ENCODE data around the gene FFAR4.
A peak's percentile ranks its signal among the peaks of the same experiment; 100 is the strongest.

The FFAR4 gene

GRCh38 chr10:93596539-93596938 lies 30.1 kb downstream of the FFAR4 start:
- H3K27ac ChIP-seq (ENCODE audit: low read depth, low read length): no peak overlapping the region
- H4K8ac ChIP-seq (ENCODE audit: low read depth, low read length): no peak overlapping the region
- H3K27me3 ChIP-seq (ENCODE audit: insufficient read depth, low read length, poor library complexity): peaks cover 7% of the 10 kb centered on the region
- no peak overlapping the region for H3K4ac ChIP-seq (ENCODE audit: low read depth, low read length)
- no peak overlapping the region for H3K23ac ChIP-seq (ENCODE audit: low read length)
- H3K4me1 ChIP-seq (ENCODE audit: control insufficient read depth, low read depth, low read length): peaks cover 2% of the 10 kb centered on the region
- H3K79me1 ChIP-seq (ENCODE audit: low read length): no peaks in the 10 kb centered on the region
- H3K4me3 ChIP-seq (ENCODE audit: low read length): no peak overlapping the region
- no peaks in the 10 kb centered on the region for H3K36me3 ChIP-seq (ENCODE audit: control insufficient read depth, insufficient read depth, low read length)
- no peak overlapping the region for H2BK15ac ChIP-seq (replicated peaks; ENCODE audit: low read depth)
- no peak overlapping the region for H2BK5ac ChIP-seq (ENCODE audit: low read length)
- WGBS (ENCODE audit: extremely low coverage, insufficient coverage, low lambda C conversion rate): no CpG with 5 or more reads among the region's 4 CpGs
- no peaks in the 10 kb centered on the region for H3K79me2 ChIP-seq (ENCODE audit: control insufficient read depth, insufficient read depth, low read length)
- H3K18ac ChIP-seq (ENCODE audit: low read length): no peak overlapping the region
- H4K5ac ChIP-seq (ENCODE audit: low read length): no peak overlapping the region
- DNase-seq: peak; percentile 51
- H2BK120ac ChIP-seq (ENCODE audit: low read depth, low read length): no peak overlapping the region
- no peak overlapping the region for H2AK5ac ChIP-seq (ENCODE audit: low read length)
- no peak overlapping the region for H3K9ac ChIP-seq (ENCODE audit: low read length)
- H3K56ac ChIP-seq (ENCODE audit: low read length): no peak overlapping the region
- no peak overlapping the region for H3K4me2 ChIP-seq (ENCODE audit: low read length)

- no peaks in the 10 kb centered on the region for H3K36me3 ChIP-seq (ENCODE audit: control insufficient read depth, insufficient read depth, low read length)
- H4K5ac ChIP-seq (ENCODE audit: low read length): no peak overlapping the region
- H3K4me2 ChIP-seq (ENCODE audit: low read length): no peak overlapping the region
- H3K4ac ChIP-seq (ENCODE audit: low read depth, low read length): no peak overlapping the region
- H3K27ac ChIP-seq (ENCODE audit: low read depth, low read length): no peak overlapping the region
- H3K79me1 ChIP-seq (ENCODE audit: low read length): no peaks in the 10 kb centered on the region
- no peak overlapping the region for H3K23ac ChIP-seq (ENCODE audit: low read length)
- no peak for DNase-seq
- peaks cover 12% of the 10 kb centered on the region for H3K27me3 ChIP-seq (ENCODE audit: insufficient read depth, low read length, poor library complexity)
- WGBS (ENCODE audit: extremely low coverage, insufficient coverage, low lambda C conversion rate): no CpG with 5 or more reads among the region's 1 CpG
- H2AK5ac ChIP-seq (ENCODE audit: low read length): no peak overlapping the region
- no peaks in the 10 kb centered on the region for H3K79me2 ChIP-seq (ENCODE audit: control insufficient read depth, insufficient read depth, low read length)
- no peak overlapping the region for H3K4me3 ChIP-seq (ENCODE audit: low read length)
- H2BK15ac ChIP-seq (replicated peaks; ENCODE audit: low read depth): no peak overlapping the region
- no peak overlapping the region for H2BK120ac ChIP-seq (ENCODE audit: low read depth, low read length)
- H3K56ac ChIP-seq (ENCODE audit: low read length): no peak overlapping the region
- no peak overlapping the region for H2BK5ac ChIP-seq (ENCODE audit: low read length)
- no peak overlapping the region for H3K9ac ChIP-seq (ENCODE audit: low read length)
- H3K4me1 ChIP-seq (ENCODE audit: control insufficient read depth, low read depth, low read length): peaks cover 2% of the 10 kb centered on the region
- no peak overlapping the region for H4K8ac ChIP-seq (ENCODE audit: low read depth, low read length)
- no peak overlapping the region for H3K18ac ChIP-seq (ENCODE audit: low read length)
Observed at GRCh38 chr10:93597075-93597599, 30.7 kb downstream of the FFAR4 start.

- H3K36me3 ChIP-seq (ENCODE audit: control insufficient read depth, insufficient read depth, low read length): no peaks in the 10 kb centered on the region
- no peak overlapping the region for H3K23ac ChIP-seq (ENCODE audit: low read length)
- H2AK5ac ChIP-seq (ENCODE audit: low read length): no peak overlapping the region
- no peak overlapping the region for H3K4me2 ChIP-seq (ENCODE audit: low read length)
- H3K79me2 ChIP-seq (ENCODE audit: control insufficient read depth, insufficient read depth, low read length): no peaks in the 10 kb centered on the region
- peaks cover 2% of the 10 kb centered on the region for H3K4me1 ChIP-seq (ENCODE audit: control insufficient read depth, low read depth, low read length)
- DNase-seq: no peak
- no peak overlapping the region for H4K5ac ChIP-seq (ENCODE audit: low read length)
- no peak overlapping the region for H2BK120ac ChIP-seq (ENCODE audit: low read depth, low read length)
- H3K4me3 ChIP-seq (ENCODE audit: low read length): no peak overlapping the region
- no peak overlapping the region for H3K9ac ChIP-seq (ENCODE audit: low read length)
- no peak overlapping the region for H4K8ac ChIP-seq (ENCODE audit: low read depth, low read length)
- no peaks in the 10 kb centered on the region for H3K79me1 ChIP-seq (ENCODE audit: low read length)
- H3K4ac ChIP-seq (ENCODE audit: low read depth, low read length): no peak overlapping the region
- H3K56ac ChIP-seq (ENCODE audit: low read length): no peak overlapping the region
- H2BK15ac ChIP-seq (replicated peaks; ENCODE audit: low read depth): no peak overlapping the region
- no CpG with 5 or more reads among the region's 5 CpGs for WGBS (ENCODE audit: extremely low coverage, insufficient coverage, low lambda C conversion rate)
- H3K18ac ChIP-seq (ENCODE audit: low read length): no peak overlapping the region
- no peak overlapping the region for H2BK5ac ChIP-seq (ENCODE audit: low read length)
- H3K27me3 ChIP-seq (ENCODE audit: insufficient read depth, low read length, poor library complexity): peaks cover 20% of the 10 kb centered on the region
- H3K27ac ChIP-seq (ENCODE audit: low read depth, low read length): no peak overlapping the region
Observed at GRCh38 chr10:93598157-93598556, 31.7 kb downstream of the FFAR4 start.

GRCh38 chr10:93599335-93599734 lies 32.9 kb downstream of the FFAR4 start:
- Histone ChIP-seq H3K36me3 (ENCODE audit: control insufficient read depth, insufficient read depth, low read length) (no peaks in the 10 kb centered on the region), H3K27ac (ENCODE audit: low read depth, low read length) (no peak overlapping the region), H4K8ac (ENCODE audit: low read depth, low read length) (no peak overlapping the region), H3K9ac (ENCODE audit: low read length) (no peak overlapping the region), H4K5ac (ENCODE audit: low read length) (no peak overlapping the region), H2BK15ac (replicated peaks; ENCODE audit: low read depth) (no peak overlapping the region), H2BK5ac (ENCODE audit: low read length) (no peak overlapping the region), H3K18ac (ENCODE audit: low read length) (no peak overlapping the region), H3K4me3 (ENCODE audit: low read length) (no peak overlapping the region), H2AK5ac (ENCODE audit: low read length) (no peak overlapping the region), H3K4me1 (ENCODE audit: control insufficient read depth, low read depth, low read length) (peaks cover 2% of the 10 kb centered on the region), H3K27me3 (ENCODE audit: insufficient read depth, low read length, poor library complexity) (peaks cover 20% of the 10 kb centered on the region), H2BK120ac (ENCODE audit: low read depth, low read length) (no peak overlapping the region), H3K79me2 (ENCODE audit: control insufficient read depth, insufficient read depth, low read length) (no peaks in the 10 kb centered on the region), H3K79me1 (ENCODE audit: low read length) (no peaks in the 10 kb centered on the region), H3K23ac (ENCODE audit: low read length) (no peak overlapping the region), H3K4ac (ENCODE audit: low read depth, low read length) (no peak overlapping the region), H3K56ac (ENCODE audit: low read length) (no peak overlapping the region), H3K4me2 (ENCODE audit: low read length) (no peak overlapping the region)
- DNase-seq: no peak
- no CpG with 5 or more reads among the region's 1 CpG for WGBS (ENCODE audit: extremely low coverage, insufficient coverage, low lambda C conversion rate)

GRCh38 chr10:93599778-93600177 lies 33.3 kb downstream of the FFAR4 start:
- no peak overlapping the region for H3K27ac ChIP-seq (ENCODE audit: low read depth, low read length)
- no CpG with 5 or more reads among the region's 4 CpGs for WGBS (ENCODE audit: extremely low coverage, insufficient coverage, low lambda C conversion rate)
- H3K56ac ChIP-seq (ENCODE audit: low read length): no peak overlapping the region
- no peaks in the 10 kb centered on the region for H3K79me1 ChIP-seq (ENCODE audit: low read length)
- no peak overlapping the region for H2BK120ac ChIP-seq (ENCODE audit: low read depth, low read length)
- H2BK15ac ChIP-seq (replicated peaks; ENCODE audit: low read depth): no peak overlapping the region
- peaks cover 2% of the 10 kb centered on the region for H3K4me1 ChIP-seq (ENCODE audit: control insufficient read depth, low read depth, low read length)
- H3K4ac ChIP-seq (ENCODE audit: low read depth, low read length): no peak overlapping the region
- no peak overlapping the region for H3K4me3 ChIP-seq (ENCODE audit: low read length)
- DNase-seq: no peak
- H3K9ac ChIP-seq (ENCODE audit: low read length): no peak overlapping the region
- no peak overlapping the region for H3K23ac ChIP-seq (ENCODE audit: low read length)
- H2BK5ac ChIP-seq (ENCODE audit: low read length): no peak overlapping the region
- no peak overlapping the region for H3K18ac ChIP-seq (ENCODE audit: low read length)
- H3K36me3 ChIP-seq (ENCODE audit: control insufficient read depth, insufficient read depth, low read length): no peaks in the 10 kb centered on the region
- H2AK5ac ChIP-seq (ENCODE audit: low read length): no peak overlapping the region
- H4K8ac ChIP-seq (ENCODE audit: low read depth, low read length): no peak overlapping the region
- H3K79me2 ChIP-seq (ENCODE audit: control insufficient read depth, insufficient read depth, low read length): no peaks in the 10 kb centered on the region
- H3K27me3 ChIP-seq (ENCODE audit: insufficient read depth, low read length, poor library complexity): peaks cover 20% of the 10 kb centered on the region
- H4K5ac ChIP-seq (ENCODE audit: low read length): no peak overlapping the region
- no peak overlapping the region for H3K4me2 ChIP-seq (ENCODE audit: low read length)

- Histone ChIP-seq H2BK15ac (replicated peaks; ENCODE audit: low read depth) (no peak overlapping the region), H3K27ac (ENCODE audit: low read depth, low read length) (no peak overlapping the region), H3K36me3 (ENCODE audit: control insufficient read depth, insufficient read depth, low read length) (no peaks in the 10 kb centered on the region), H3K4me2 (ENCODE audit: low read length) (peak overlapping the region; percentile 41), H3K18ac (ENCODE audit: low read length) (no peak overlapping the region), H3K27me3 (ENCODE audit: insufficient read depth, low read length, poor library complexity) (peaks cover 20% of the 10 kb centered on the region), H2BK120ac (ENCODE audit: low read depth, low read length) (no peak overlapping the region), H3K79me2 (ENCODE audit: control insufficient read depth, insufficient read depth, low read length) (no peaks in the 10 kb centered on the region), H4K8ac (ENCODE audit: low read depth, low read length) (no peak overlapping the region), H4K5ac (ENCODE audit: low read length) (no peak overlapping the region), H2AK5ac (ENCODE audit: low read length) (no peak overlapping the region), H3K4me3 (ENCODE audit: low read length) (no peak overlapping the region), H3K4me1 (ENCODE audit: control insufficient read depth, low read depth, low read length) (peaks cover 2% of the 10 kb centered on the region), H3K4ac (ENCODE audit: low read depth, low read length) (no peak overlapping the region), H3K79me1 (ENCODE audit: low read length) (no peaks in the 10 kb centered on the region), H2BK5ac (ENCODE audit: low read length) (no peak overlapping the region), H3K9ac (ENCODE audit: low read length) (no peak overlapping the region), H3K23ac (ENCODE audit: low read length) (peak overlapping the region; percentile 18), H3K56ac (ENCODE audit: low read length) (peak overlapping the region; percentile 72)
- no CpG with 5 or more reads among the region's 60 CpGs for WGBS (ENCODE audit: extremely low coverage, insufficient coverage, low lambda C conversion rate)
- DNase-seq: peak; percentile 18
Observed at GRCh38 chr10:93600446-93601145, 34.1 kb downstream of the FFAR4 start.
